Type B pancreatic cell (in vitro differentiated cells): Measurements from ENCODE around the gene NIPBL. TPM values are rescaled to one million over a fixed set of nuclear protein-coding genes. Genes with fewer than 3 reads are reported as not detected.
"Not testable (repeated sequence)": the region's sequence is repeated elsewhere in the genome, so short reads cannot be mapped to it uniquely, and the experiment has no call there.

Experiments
- DNase-seq: peaks from one replicate; pipeline ENCODE4 v3.0.0; 2021; ENCODE audit warnings: mixed read lengths; ENCODE audit not compliant: unreplicated experiment; ENCODE audit errors: extremely low spot score
- H3K27ac Mint-ChIP-seq: 2 replicates; pipeline ENCODE4 v1.8.0; 2021; ENCODE audit warnings: mild to moderate bottlenecking, mixed read lengths
- H3K27me3 Mint-ChIP-seq: 2 replicates; pipeline ENCODE4 v1.8.0; 2021; ENCODE audit warnings: mixed read lengths
- H3K36me3 Mint-ChIP-seq: 2 replicates; pipeline ENCODE4 v1.8.0; 2021; ENCODE audit warnings: mixed read lengths
- H3K4me1 Mint-ChIP-seq: one replicate; pipeline ENCODE4 v1.8.0; 2021; ENCODE audit warnings: mixed read lengths; ENCODE audit not compliant: unreplicated experiment
- H3K4me3 Mint-ChIP-seq: 2 replicates; pipeline ENCODE4 v1.8.0; 2021; ENCODE audit warnings: mild to moderate bottlenecking, mixed read lengths
- H3K9me3 Mint-ChIP-seq: 2 replicates; pipeline ENCODE4 v1.8.0; 2021; ENCODE audit warnings: mixed read lengths
- total RNA-seq: library from RNA; stranded (reverse); gene quantifications from 2 replicates; pipeline ENCODE4 v1.2.1, GENCODE V29; 2021; ENCODE audit warnings: low replicate concordance
- TF ChIP-seq, protein P1 (sequence below): fragments of 200-600 bp; sonication (generic); conservative IDR thresholded peaks from 2 replicates; pipeline ENCODE4 v1.5.0; 2021; ENCODE audit warnings: antibody characterized with exemption, mild to moderate bottlenecking

NIPBL gene
- total RNA-seq, 1 donor from 2014 or later: 65.7 TPM

DNA sequence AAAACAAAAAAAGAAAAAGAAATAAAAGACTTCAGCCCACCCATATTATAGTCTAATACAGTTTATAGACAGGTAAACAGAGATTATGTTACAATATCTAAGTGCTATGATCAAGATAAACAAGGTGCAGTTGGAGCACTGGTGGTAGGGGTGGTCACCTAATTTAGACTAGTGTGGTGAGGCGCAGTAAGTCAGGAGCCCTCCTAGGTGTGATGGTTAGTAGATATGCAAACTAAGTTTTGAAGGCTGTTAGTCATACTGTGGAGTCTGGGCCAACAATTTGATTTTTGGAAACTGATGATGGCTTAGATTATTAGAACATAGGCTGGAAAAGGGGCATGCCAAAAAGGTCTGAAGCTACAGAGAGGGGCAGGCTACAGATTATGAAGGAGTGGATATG lies 14.7 kb downstream of the NIPBL start:
- Mint-ChIP-seq H3K9me3 (peaks cover 10% of the 10 kb centered on the region), H3K36me3 (peaks cover 29% of the 10 kb centered on the region), H3K27me3 (no peaks in the 10 kb centered on the region), H3K4me3 (no peak overlapping the region), H3K4me1 (peaks cover 5% of the 10 kb centered on the region), H3K27ac (no peak overlapping the region)
- DNase-seq: no peak
- TF ChIP-seq, protein P1, sequence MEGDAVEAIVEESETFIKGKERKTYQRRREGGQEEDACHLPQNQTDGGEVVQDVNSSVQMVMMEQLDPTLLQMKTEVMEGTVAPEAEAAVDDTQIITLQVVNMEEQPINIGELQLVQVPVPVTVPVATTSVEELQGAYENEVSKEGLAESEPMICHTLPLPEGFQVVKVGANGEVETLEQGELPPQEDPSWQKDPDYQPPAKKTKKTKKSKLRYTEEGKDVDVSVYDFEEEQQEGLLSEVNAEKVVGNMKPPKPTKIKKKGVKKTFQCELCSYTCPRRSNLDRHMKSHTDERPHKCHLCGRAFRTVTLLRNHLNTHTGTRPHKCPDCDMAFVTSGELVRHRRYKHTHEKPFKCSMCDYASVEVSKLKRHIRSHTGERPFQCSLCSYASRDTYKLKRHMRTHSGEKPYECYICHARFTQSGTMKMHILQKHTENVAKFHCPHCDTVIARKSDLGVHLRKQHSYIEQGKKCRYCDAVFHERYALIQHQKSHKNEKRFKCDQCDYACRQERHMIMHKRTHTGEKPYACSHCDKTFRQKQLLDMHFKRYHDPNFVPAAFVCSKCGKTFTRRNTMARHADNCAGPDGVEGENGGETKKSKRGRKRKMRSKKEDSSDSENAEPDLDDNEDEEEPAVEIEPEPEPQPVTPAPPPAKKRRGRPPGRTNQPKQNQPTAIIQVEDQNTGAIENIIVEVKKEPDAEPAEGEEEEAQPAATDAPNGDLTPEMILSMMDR: no peak

DNA sequence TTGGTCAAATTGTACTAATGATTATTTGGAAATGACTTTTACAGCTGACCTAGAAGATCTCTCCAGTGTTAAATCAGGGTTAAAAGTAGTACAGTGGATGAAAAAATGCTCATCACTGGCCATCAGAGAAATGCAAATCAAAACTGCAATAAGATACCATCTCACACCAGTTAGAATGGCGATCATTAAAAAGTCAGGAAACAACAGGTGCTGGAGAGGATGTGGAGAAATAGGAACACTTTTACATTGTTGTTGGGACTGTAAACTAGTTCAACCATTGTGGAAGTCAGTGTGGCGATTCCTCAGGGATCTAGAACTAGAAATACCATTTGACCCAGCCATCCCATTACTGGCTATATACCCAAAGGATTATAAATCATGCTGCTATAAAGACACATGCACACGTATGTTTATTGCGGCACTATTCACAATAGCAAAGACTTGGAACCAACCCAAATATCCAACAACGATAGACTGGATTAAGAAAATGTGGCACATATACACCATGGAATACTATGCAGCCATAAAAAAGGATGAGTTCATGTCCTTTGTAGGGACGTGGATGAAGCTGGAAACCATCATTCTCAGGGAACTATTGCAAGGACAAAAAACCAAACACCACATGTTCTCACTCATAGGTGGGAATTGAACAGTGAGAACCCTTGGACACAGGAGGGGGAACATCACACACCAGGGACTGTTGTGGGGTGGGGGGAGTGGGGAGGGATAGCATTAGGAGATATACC lies 15.7 kb downstream of the NIPBL start:
- not testable (repeated sequence) for H3K27ac Mint-ChIP-seq, H3K4me1 Mint-ChIP-seq, H3K4me3 Mint-ChIP-seq, H3K27me3 Mint-ChIP-seq, H3K9me3 Mint-ChIP-seq, DNase-seq
- peaks cover 30% of the 10 kb centered on the region for H3K36me3 Mint-ChIP-seq

DNA sequence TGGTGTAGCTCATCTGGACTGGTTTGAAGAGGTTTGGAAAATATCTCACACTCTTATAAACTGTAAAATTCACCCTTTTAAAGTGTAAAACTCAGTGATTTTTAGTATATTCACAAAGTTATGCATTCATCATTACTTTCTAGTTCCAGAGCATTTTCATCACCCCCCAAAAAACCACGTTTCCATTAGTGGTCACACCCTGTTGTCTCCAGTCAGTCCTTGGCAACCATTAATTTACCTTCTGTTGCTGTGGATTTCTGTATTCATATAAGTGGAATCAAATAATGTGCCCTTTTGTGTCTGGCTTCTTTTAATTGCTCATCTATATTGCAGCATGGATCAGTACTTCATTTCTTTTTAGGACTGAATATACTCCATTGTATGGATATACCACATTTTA lies 18.4 kb downstream of the NIPBL start:
- TF ChIP-seq, protein P1: no peak
- Mint-ChIP-seq H3K4me1 (peaks cover 5% of the 10 kb centered on the region), H3K27ac (no peak overlapping the region), H3K27me3 (no peaks in the 10 kb centered on the region), H3K4me3 (no peak overlapping the region), H3K9me3 (peaks cover 10% of the 10 kb centered on the region), H3K36me3 (peaks cover 31% of the 10 kb centered on the region)
- DNase-seq: no peak

GRCh38 chr5:36896476-36896875 lies 19.9 kb downstream of the NIPBL start:
- peaks cover 6% of the 10 kb centered on the region for H3K9me3 Mint-ChIP-seq
- peaks cover 33% of the 10 kb centered on the region for H3K36me3 Mint-ChIP-seq
- no peak overlapping the region for H3K4me3 Mint-ChIP-seq
- peaks cover 5% of the 10 kb centered on the region for H3K4me1 Mint-ChIP-seq
- H3K27ac Mint-ChIP-seq: no peak overlapping the region
- DNase-seq: no peak
- TF ChIP-seq, protein P1: no peak
- H3K27me3 Mint-ChIP-seq: no peaks in the 10 kb centered on the region

- Mint-ChIP-seq H3K36me3 (peaks cover 33% of the 10 kb centered on the region), H3K27ac (no peak overlapping the region), H3K4me1 (peaks cover 5% of the 10 kb centered on the region), H3K4me3 (no peak overlapping the region), H3K9me3 (peaks cover 7% of the 10 kb centered on the region), H3K27me3 (no peaks in the 10 kb centered on the region)
- TF ChIP-seq, protein P1: no peak
- no peak for DNase-seq
Observed at GRCh38 chr5:36897616-36898015, 21.0 kb downstream of the NIPBL start.

- Mint-ChIP-seq H3K27ac (no peak overlapping the region), H3K27me3 (no peaks in the 10 kb centered on the region), H3K4me1 (peaks cover 5% of the 10 kb centered on the region), H3K4me3 (no peak overlapping the region), H3K9me3 (peaks cover 7% of the 10 kb centered on the region), H3K36me3 (peaks cover 31% of the 10 kb centered on the region)
- DNase-seq: no peak
- TF ChIP-seq, protein P1: no peak
Observed at GRCh38 chr5:36899860-36900259, 23.3 kb downstream of the NIPBL start.
